Hepatocyte (in vitro differentiated cells): ENCODE measurements around the gene TMEM131L. TPM values are rescaled to one million over a fixed set of nuclear protein-coding genes. Genes with fewer than 3 reads are reported as not detected.

Source experiments
- DNase-seq: peaks from one replicate; pipeline ENCODE4 v3.0.0-alpha.2; 2016; ENCODE audit warnings: low spot score
- H2AFZ ChIP-seq: fragments of 200-600 bp; sonication (generic); 2 replicates; pipeline ENCODE4 v1.6.0; 2016; ENCODE audit warnings: antibody characterized with exemption, mild to moderate bottlenecking
- H3K27ac ChIP-seq: fragments of 200-600 bp; sonication (generic); 2 replicates; pipeline ENCODE4 v1.5.1; 2016; ENCODE audit warnings: mild to moderate bottlenecking
- H3K27me3 ChIP-seq: fragments of 200-600 bp; sonication (generic); 2 replicates; pipeline ENCODE4 v1.6.1; 2016
- H3K36me3 ChIP-seq: fragments of 200-600 bp; sonication (generic); replicated peaks from 2 replicates; pipeline ENCODE4 v1.5.1; 2016; ENCODE audit warnings: low read depth; ENCODE audit not compliant: insufficient read depth
- H3K4me1 ChIP-seq: fragments of 200-600 bp; sonication (generic); 2 replicates; pipeline ENCODE4 v1.5.1; 2016; ENCODE audit warnings: mild to moderate bottlenecking, moderate library complexity; ENCODE audit not compliant: insufficient read depth
- H3K4me2 ChIP-seq: fragments of 200-600 bp; sonication (generic); 2 replicates; pipeline ENCODE4 v1.6.0; 2016
- H3K4me3 ChIP-seq: fragments of 200-600 bp; sonication (generic); 2 replicates; pipeline ENCODE4 v1.5.1; 2016; ENCODE audit warnings: mild to moderate bottlenecking
- H3K79me2 ChIP-seq: fragments of 200-600 bp; sonication (generic); 2 replicates; pipeline ENCODE4 v1.6.0; 2017; ENCODE audit warnings: mild to moderate bottlenecking
- H3K9me2 ChIP-seq: fragments of 200-600 bp; sonication (generic); replicated peaks from 2 replicates; pipeline ENCODE4 v1.6.0; 2017; ENCODE audit warnings: mild to moderate bottlenecking; ENCODE audit not compliant: insufficient read depth
- H3K9me3 ChIP-seq: fragments of 200-600 bp; sonication (generic); 2 replicates; pipeline ENCODE4 v1.5.1; 2016; ENCODE audit warnings: low read depth, mild to moderate bottlenecking
- H4K20me1 ChIP-seq: fragments of 200-600 bp; sonication (generic); 2 replicates; pipeline ENCODE4 v1.6.0; 2016; ENCODE audit warnings: mild to moderate bottlenecking; ENCODE audit not compliant: insufficient read depth, poor library complexity, severe bottlenecking
- EZH2 ChIP-seq: fragments of 200-600 bp; sonication (generic); IDR thresholded peaks from 2 replicates; pipeline ENCODE4 v1.6.1; 2016; ENCODE audit warnings: antibody characterized with exemption, mild to moderate bottlenecking, borderline replicate concordance
- EZH2phosphoT487 ChIP-seq: fragments of 200-600 bp; sonication (generic); IDR thresholded peaks from one replicate; pipeline ENCODE4 v1.6.1; 2018; ENCODE audit warnings: antibody characterized with exemption, mild to moderate bottlenecking, low read depth, moderate library complexity; ENCODE audit not compliant: unreplicated experiment, severe bottlenecking
- WGBS: methylation state at CpG from one replicate; pipeline ENCODE4 v1.1.6; 2016; ENCODE audit warnings: low lambda C conversion rate; ENCODE audit errors: missing lambda C conversion rate; 5-methylcytosine and 5-hydroxymethylcytosine counted together
- polyA plus RNA-seq: library from polyadenylated mRNA; unstranded; fragments of >200 nt; fragmentation: Nextera tagmentation; extraction: Ambion mirVana; gene quantifications from 2 replicates; pipeline ENCODE4 v1.2.1, GENCODE V29; 2016
- total RNA-seq: library from RNA; depleted of rRNA; stranded (reverse); fragments of >200 nt; gene quantifications from 2 replicates; pipeline ENCODE4 v1.2.3, GENCODE V29; 2014
- TF ChIP-seq, protein P1 (sequence below): fragments of 200-600 bp; sonication (generic); IDR thresholded peaks from 2 replicates; pipeline ENCODE4 v1.5.1; 2016; ENCODE audit warnings: antibody characterized with exemption, mild to moderate bottlenecking; ENCODE audit not compliant: poor library complexity

TMEM131L gene
- total and polyA plus RNA-seq, 2 experiments from 2014 or later, result 6.3 to 10.5 TPM

GRCh38 chr4:153466949-153467896 lies 1.1 kb downstream of the TMEM131L start:
- no peaks in the 10 kb centered on the region for H3K4me1 ChIP-seq
- peak overlapping the region; percentile 71 for H2AFZ ChIP-seq
- TF ChIP-seq, protein P1, sequence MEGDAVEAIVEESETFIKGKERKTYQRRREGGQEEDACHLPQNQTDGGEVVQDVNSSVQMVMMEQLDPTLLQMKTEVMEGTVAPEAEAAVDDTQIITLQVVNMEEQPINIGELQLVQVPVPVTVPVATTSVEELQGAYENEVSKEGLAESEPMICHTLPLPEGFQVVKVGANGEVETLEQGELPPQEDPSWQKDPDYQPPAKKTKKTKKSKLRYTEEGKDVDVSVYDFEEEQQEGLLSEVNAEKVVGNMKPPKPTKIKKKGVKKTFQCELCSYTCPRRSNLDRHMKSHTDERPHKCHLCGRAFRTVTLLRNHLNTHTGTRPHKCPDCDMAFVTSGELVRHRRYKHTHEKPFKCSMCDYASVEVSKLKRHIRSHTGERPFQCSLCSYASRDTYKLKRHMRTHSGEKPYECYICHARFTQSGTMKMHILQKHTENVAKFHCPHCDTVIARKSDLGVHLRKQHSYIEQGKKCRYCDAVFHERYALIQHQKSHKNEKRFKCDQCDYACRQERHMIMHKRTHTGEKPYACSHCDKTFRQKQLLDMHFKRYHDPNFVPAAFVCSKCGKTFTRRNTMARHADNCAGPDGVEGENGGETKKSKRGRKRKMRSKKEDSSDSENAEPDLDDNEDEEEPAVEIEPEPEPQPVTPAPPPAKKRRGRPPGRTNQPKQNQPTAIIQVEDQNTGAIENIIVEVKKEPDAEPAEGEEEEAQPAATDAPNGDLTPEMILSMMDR, result no peak
- TF ChIP-seq EZH2phosphoT487 (no peak), EZH2 (no peak)
- DNase-seq, result peak; percentile 77
- H3K79me2 ChIP-seq, result peaks cover 31% of the 10 kb centered on the region
- H3K36me3 ChIP-seq, result no peaks in the 10 kb centered on the region
- no peaks in the 10 kb centered on the region for H3K9me3 ChIP-seq
- H3K27me3 ChIP-seq, result peaks cover 3% of the 10 kb centered on the region
- no peaks in the 10 kb centered on the region for H4K20me1 ChIP-seq
- peak overlapping the region; percentile 99 for H3K4me2 ChIP-seq
- no peaks in the 10 kb centered on the region for H3K9me2 ChIP-seq
- H3K4me3 ChIP-seq, result peak overlapping the region; percentile 92
- WGBS, result 3% methylated on average over 43 of the region's 43 CpGs
- peak overlapping the region; percentile 69 for H3K27ac ChIP-seq

- no peaks in the 10 kb centered on the region for H3K9me3 ChIP-seq
- H2AFZ ChIP-seq, result no peak overlapping the region
- peak overlapping the region; percentile 92 for H3K4me3 ChIP-seq
- peak overlapping the region; percentile 99 for H3K4me2 ChIP-seq
- TF ChIP-seq EZH2phosphoT487 (no peak), EZH2 (no peak)
- TF ChIP-seq, protein P1, result no peak
- peaks cover 3% of the 10 kb centered on the region for H3K27me3 ChIP-seq
- H3K36me3 ChIP-seq, result no peaks in the 10 kb centered on the region
- 42% methylated on average over 4 of the region's 4 CpGs for WGBS
- H3K9me2 ChIP-seq, result no peaks in the 10 kb centered on the region
- no peak overlapping the region for H3K27ac ChIP-seq
- no peaks in the 10 kb centered on the region for H4K20me1 ChIP-seq
- H3K79me2 ChIP-seq, result peaks cover 36% of the 10 kb centered on the region
- no peak for DNase-seq
- H3K4me1 ChIP-seq, result no peaks in the 10 kb centered on the region
Observed at GRCh38 chr4:153467897-153468262, 1.7 kb downstream of the TMEM131L start.

GRCh38 chr4:153468587-153468986 lies 2.4 kb downstream of the TMEM131L start:
- TF ChIP-seq, protein P1, result no peak
- no peak for TF ChIP-seq EZH2
- TF ChIP-seq EZH2phosphoT487, result no peak
- H3K36me3 ChIP-seq, result no peaks in the 10 kb centered on the region
- no peaks in the 10 kb centered on the region for H4K20me1 ChIP-seq
- DNase-seq, result no peak
- peaks cover 3% of the 10 kb centered on the region for H3K27me3 ChIP-seq
- H3K9me3 ChIP-seq, result no peaks in the 10 kb centered on the region
- 83% methylated on average over 1 of the region's 1 CpG for WGBS
- no peaks in the 10 kb centered on the region for H3K9me2 ChIP-seq
- no peak overlapping the region for H2AFZ ChIP-seq
- no peaks in the 10 kb centered on the region for H3K4me1 ChIP-seq
- H3K79me2 ChIP-seq, result peaks cover 36% of the 10 kb centered on the region
- H3K27ac ChIP-seq, result no peak overlapping the region
- peak overlapping the region; percentile 99 for H3K4me2 ChIP-seq
- H3K4me3 ChIP-seq, result no peak overlapping the region
